SK-N-SH (cell line): ENCODE data around the gene UTP25.

Source experiments
- YY1 ChIP-seq: IDR thresholded peaks from 2 replicates; pipeline ENCODE4 v1.4.0; 2012; ENCODE audit warnings: low read depth, mild to moderate bottlenecking
- TF ChIP-seq, protein P1 (sequence below): fragments of 200-600 bp; sonication (generic); IDR thresholded peaks from 2 replicates; pipeline ENCODE4 v1.6.1; 2017; ENCODE audit warnings: antibody characterized with exemption, mild to moderate bottlenecking, moderate library complexity

DNA sequence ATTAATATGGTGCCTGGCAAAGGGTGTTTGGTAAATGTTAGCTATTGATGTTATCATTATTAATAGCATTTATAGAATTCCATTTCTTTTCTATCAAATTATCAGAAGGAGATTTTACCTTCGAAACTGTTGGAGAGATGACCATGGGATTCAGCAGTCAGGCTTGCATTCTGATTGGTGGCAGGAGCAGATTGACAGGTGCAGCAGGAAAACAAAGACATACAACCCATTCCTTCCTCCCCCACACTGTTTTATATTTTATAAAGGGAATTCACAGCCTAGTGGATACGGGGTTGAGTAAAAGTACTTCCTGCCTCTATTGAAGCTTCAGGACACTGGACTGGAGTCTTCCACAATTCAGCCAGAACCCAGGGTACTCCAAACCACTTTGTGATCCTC lies 55.2 kb downstream of the UTP25 start:
- no peak for TF ChIP-seq YY1
- TF ChIP-seq, protein P1, sequence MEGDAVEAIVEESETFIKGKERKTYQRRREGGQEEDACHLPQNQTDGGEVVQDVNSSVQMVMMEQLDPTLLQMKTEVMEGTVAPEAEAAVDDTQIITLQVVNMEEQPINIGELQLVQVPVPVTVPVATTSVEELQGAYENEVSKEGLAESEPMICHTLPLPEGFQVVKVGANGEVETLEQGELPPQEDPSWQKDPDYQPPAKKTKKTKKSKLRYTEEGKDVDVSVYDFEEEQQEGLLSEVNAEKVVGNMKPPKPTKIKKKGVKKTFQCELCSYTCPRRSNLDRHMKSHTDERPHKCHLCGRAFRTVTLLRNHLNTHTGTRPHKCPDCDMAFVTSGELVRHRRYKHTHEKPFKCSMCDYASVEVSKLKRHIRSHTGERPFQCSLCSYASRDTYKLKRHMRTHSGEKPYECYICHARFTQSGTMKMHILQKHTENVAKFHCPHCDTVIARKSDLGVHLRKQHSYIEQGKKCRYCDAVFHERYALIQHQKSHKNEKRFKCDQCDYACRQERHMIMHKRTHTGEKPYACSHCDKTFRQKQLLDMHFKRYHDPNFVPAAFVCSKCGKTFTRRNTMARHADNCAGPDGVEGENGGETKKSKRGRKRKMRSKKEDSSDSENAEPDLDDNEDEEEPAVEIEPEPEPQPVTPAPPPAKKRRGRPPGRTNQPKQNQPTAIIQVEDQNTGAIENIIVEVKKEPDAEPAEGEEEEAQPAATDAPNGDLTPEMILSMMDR: no peak
